BE2C (cell line): ENCODE measurements around the gene ATN1.
A peak's percentile ranks its signal among the peaks of the same experiment; 100 is the strongest.
"Not testable (repeated sequence)": the region's sequence is repeated elsewhere in the genome, so short reads cannot be mapped to it uniquely, and the experiment has no call there.

ENCODE experiments used
- DNase-seq: peaks from one replicate; pipeline ENCODE4 v3.0.0-alpha.2; 2020
- H3K27me3 ChIP-seq: fragments of 250-450 bp; sonication (Bioruptor Pico); 2 replicates; pipeline ENCODE4 v1.5.1; 2020; ENCODE audit warnings: mild to moderate bottlenecking
- H3K36me3 ChIP-seq: fragments of 250-450 bp; sonication (Bioruptor Pico); 2 replicates; pipeline ENCODE4 v1.5.1; 2020; ENCODE audit warnings: mild to moderate bottlenecking
- H3K4me1 ChIP-seq: fragments of 250-450 bp; sonication (Bioruptor Pico); 2 replicates; pipeline ENCODE4 v1.5.1; 2020
- H3K4me3 ChIP-seq: 2 replicates; pipeline ENCODE4 v1.5.1; 2011; ENCODE audit warnings: low read depth, low read length
- H3K9me3 ChIP-seq: fragments of 250-450 bp; sonication (Bioruptor Pico); 2 replicates; pipeline ENCODE4 v1.5.1; 2020
- CTCF ChIP-seq: IDR thresholded peaks from 2 replicates; pipeline ENCODE4 v1.5.1; 2012; ENCODE audit warnings: mild to moderate bottlenecking, low read depth, low read length

The ATN1 gene

GRCh38 chr12:6888360-6888759, 39.4 kb upstream of the ATN1 start:
- Histone ChIP-seq H3K4me3 (no peak overlapping the region), H3K36me3 (peaks cover 7% of the 10 kb centered on the region), H3K9me3 (no peaks in the 10 kb centered on the region), H3K27me3 (no peaks in the 10 kb centered on the region), H3K4me1 (peaks cover 10% of the 10 kb centered on the region)
- no peak for DNase-seq
- no peak for TF ChIP-seq CTCF

- not testable (repeated sequence) for H3K36me3 ChIP-seq, H3K27me3 ChIP-seq, DNase-seq, H3K4me3 ChIP-seq, H3K9me3 ChIP-seq, H3K4me1 ChIP-seq
Observed at GRCh38 chr12:6888794-6889193, 39.0 kb upstream of the ATN1 start.

- DNase-seq, H3K36me3 ChIP-seq, H3K27me3 ChIP-seq, H3K4me3 ChIP-seq, H3K9me3 ChIP-seq, H3K4me1 ChIP-seq: not testable (repeated sequence)
Observed at GRCh38 chr12:6889775-6890573, 37.8 kb upstream of the ATN1 start.

DNA sequence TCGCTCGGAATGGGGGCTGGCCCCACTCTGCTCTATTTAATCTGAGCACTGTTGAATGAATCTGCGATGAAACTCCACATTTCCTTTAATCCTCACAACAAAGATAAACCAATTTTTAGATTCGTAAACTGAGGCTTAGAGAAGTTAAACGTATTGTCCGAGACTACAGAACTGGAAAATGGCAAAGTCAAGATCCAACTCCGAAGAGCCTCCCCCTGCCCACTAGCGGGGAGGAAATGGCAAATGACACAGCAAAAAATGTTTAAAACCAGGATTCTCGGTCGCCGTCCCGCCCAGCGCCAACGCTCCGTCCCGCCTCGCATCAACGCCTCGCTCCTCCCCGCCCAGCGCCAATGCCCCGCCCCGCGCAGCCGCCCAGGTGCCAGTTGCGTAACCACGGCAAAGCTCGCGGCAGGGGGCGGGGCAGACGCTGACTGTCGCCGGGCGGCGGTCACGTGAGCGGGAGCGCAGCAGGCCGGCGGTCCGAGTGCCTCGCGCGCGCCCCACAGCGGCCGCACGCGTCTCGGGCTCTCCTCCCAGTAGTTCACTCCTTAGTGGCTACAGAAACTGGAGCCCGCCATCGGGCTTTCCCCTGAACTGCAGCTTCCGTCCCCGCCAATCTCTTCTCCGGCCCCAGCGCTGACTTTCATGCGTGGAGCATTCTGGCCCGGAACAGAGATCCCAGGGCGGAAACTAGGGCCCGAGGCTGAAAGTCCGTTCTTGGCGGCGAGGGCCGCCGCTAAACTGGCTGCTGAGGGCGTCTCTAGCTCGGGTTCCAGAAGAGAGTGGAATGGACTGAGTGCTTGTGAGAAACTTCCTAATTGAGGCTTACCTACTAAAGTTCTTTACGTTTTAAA, 36.7 kb upstream of the ATN1 start:
- no peaks in the 10 kb centered on the region for H3K27me3 ChIP-seq
- H3K4me1 ChIP-seq: peaks cover 6% of the 10 kb centered on the region
- DNase-seq: peak; percentile 99
- peak overlapping the region; percentile 68 for H3K4me3 ChIP-seq
- H3K36me3 ChIP-seq: no peaks in the 10 kb centered on the region
- no peaks in the 10 kb centered on the region for H3K9me3 ChIP-seq
- peak; percentile 67 for TF ChIP-seq CTCF

- DNase-seq: no peak
- Histone ChIP-seq H3K36me3 (no peaks in the 10 kb centered on the region), H3K9me3 (no peaks in the 10 kb centered on the region), H3K27me3 (no peaks in the 10 kb centered on the region), H3K4me3 (peak overlapping the region; percentile 68), H3K4me1 (peaks cover 3% of the 10 kb centered on the region)
- no peak for TF ChIP-seq CTCF
Observed at GRCh38 chr12:6891646-6892001, 36.1 kb upstream of the ATN1 start.

- H3K36me3 ChIP-seq, H3K4me1 ChIP-seq, H3K9me3 ChIP-seq, DNase-seq, H3K4me3 ChIP-seq, H3K27me3 ChIP-seq: not testable (repeated sequence)
Observed at GRCh38 chr12:6892683-6893082, 35.1 kb upstream of the ATN1 start.

DNA sequence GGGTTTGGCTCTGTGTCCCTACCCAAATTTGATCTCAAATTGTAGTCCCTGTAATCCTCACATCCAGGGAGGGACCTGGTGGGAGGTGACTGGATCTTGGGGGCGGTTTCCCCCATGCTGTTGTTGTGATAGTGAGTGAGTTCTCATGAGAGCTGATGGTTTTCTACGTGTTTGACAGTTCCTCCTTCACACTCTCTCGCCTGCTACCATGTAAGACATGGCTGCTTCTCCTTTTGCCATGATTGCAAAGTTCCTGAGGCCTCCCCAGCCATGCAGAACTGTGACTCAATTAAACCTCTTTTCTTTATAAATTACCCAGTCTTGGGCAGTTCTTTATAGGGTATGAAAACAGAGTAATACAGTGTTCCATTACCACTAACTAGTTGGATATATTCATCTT, 33.4 kb upstream of the ATN1 start:
- DNase-seq: no peak
- H3K4me1 ChIP-seq: peaks cover 3% of the 10 kb centered on the region
- H3K9me3 ChIP-seq: no peaks in the 10 kb centered on the region
- H3K36me3 ChIP-seq: no peaks in the 10 kb centered on the region
- H3K27me3 ChIP-seq: no peaks in the 10 kb centered on the region
- TF ChIP-seq CTCF: no peak
- no peak overlapping the region for H3K4me3 ChIP-seq
